H54 (cell line): ENCODE results near the gene DCST2.

ENCODE experiments used
- DNase-seq: peaks from one replicate; pipeline ENCODE4 v3.0.0; 2011; ENCODE audit warnings: low spot score, mixed read lengths; ENCODE audit not compliant: insufficient read length
- FAIRE-seq: peaks from 3 replicates; lab custom pipeline; 2011; peaks lifted over from hg19 to GRCh38; lab: Jason Lieb, UNC
- POLR2A ChIP-seq: IDR thresholded peaks from 2 replicates; pipeline ENCODE4 v1.6.1; 2011; ENCODE audit warnings: low read depth, mild to moderate bottlenecking, low read length

DCST2 gene

GRCh38 chr1:155062702-155063411 lies 29.3 kb upstream of the DCST2 start:
- FAIRE-seq: no peak
- no peak for TF ChIP-seq POLR2A
- DNase-seq: no peak

- no peak for FAIRE-seq
- DNase-seq: no peak
These were observed 28.6 kb upstream of the DCST2 start for GRCh38 chr1:155062151-155062686.

GRCh38 chr1:155061381-155062150 lies 28.0 kb upstream of the DCST2 start:
- FAIRE-seq (peak; percentile 55), DNase-seq (peak; percentile 93)
- TF ChIP-seq POLR2A: no peak

More at GRCh38 chr1:155062151-155062686, 28.6 kb upstream of the DCST2 start:
- TF ChIP-seq POLR2A: no peak

- TF ChIP-seq POLR2A: no peak
- FAIRE-seq (no peak), DNase-seq (no peak)
These were observed 27.2 kb upstream of the DCST2 start for GRCh38 chr1:155060736-155061135.

GRCh38 chr1:155057788-155058211 lies 24.2 kb upstream of the DCST2 start:
- no peak for DNase-seq

GRCh38 chr1:155057104-155057503 lies 23.5 kb upstream of the DCST2 start:
- DNase-seq (no peak), FAIRE-seq (no peak)
- TF ChIP-seq POLR2A: no peak

More at GRCh38 chr1:155057788-155058211, 24.2 kb upstream of the DCST2 start:
- TF ChIP-seq POLR2A: no peak
- no peak for FAIRE-seq

- DNase-seq (no peak), FAIRE-seq (no peak)
- no peak for TF ChIP-seq POLR2A
These were observed 20.0 kb upstream of the DCST2 start for GRCh38 chr1:155053531-155054105.

GRCh38 chr1:155052439-155053395 lies 19.1 kb upstream of the DCST2 start:
- TF ChIP-seq POLR2A: no peak
- no peak for DNase-seq
- FAIRE-seq: no peak

GRCh38 chr1:155051777-155052398 lies 18.3 kb upstream of the DCST2 start:
- no peak for TF ChIP-seq POLR2A
- DNase-seq: peak; percentile 71
- FAIRE-seq: no peak

- no peak for TF ChIP-seq POLR2A
- DNase-seq (no peak), FAIRE-seq (no peak)
These were observed 17.8 kb upstream of the DCST2 start for GRCh38 chr1:155051342-155051776.

GRCh38 chr1:155050560-155051341 lies 17.2 kb upstream of the DCST2 start, which contains the start of gene ADAM15:
Gene ADAM15 (plus strand): TSS chr1:155051316. CDS start chr1:155051387, 71 bp downstream.
- DNase-seq: peak; percentile 94

More at GRCh38 chr1:155050560-155051341, 17.2 kb upstream of the DCST2 start, which contains the start of gene ADAM15:
- TF ChIP-seq POLR2A: peak; percentile 81
- FAIRE-seq: no peak
